Activated CD4-positive, alpha-beta T cell treated with anti-CD3 and anti-CD28 coated beads for 24 hours (primary cell): ENCODE measurements around the gene ERN1.

Experiments
- DNase-seq, 2 donors: peaks; one replicate each; pipeline ENCODE4 v3.0.0-alpha.2; 2020; ENCODE audit warnings: low read depth in 2 of 2

Gene ERN1

GRCh38 chr17:64084940-64085649, 44.8 kb downstream of the ERN1 start:
- DNase-seq = no peak

GRCh38 chr17:64084086-64084939, 45.6 kb downstream of the ERN1 start:
- no peak for DNase-seq

- DNase-seq = no peak
Measured at GRCh38 chr17:64083563-64084085, 46.3 kb downstream of the ERN1 start.

- DNase-seq = no peak
Measured at GRCh38 chr17:64083093-64083492, 46.9 kb downstream of the ERN1 start.

GRCh38 chr17:64081802-64082799, 47.8 kb downstream of the ERN1 start:
- no peak for DNase-seq

- DNase-seq = no peak
Measured at GRCh38 chr17:64080174-64080618, 49.7 kb downstream of the ERN1 start.

- DNase-seq = no peak
Measured at GRCh38 chr17:64077379-64077778, 52.6 kb downstream of the ERN1 start.

GRCh38 chr17:64075913-64076312, 54.0 kb downstream of the ERN1 start:
- DNase-seq = no peak

- no peak for DNase-seq
Measured at GRCh38 chr17:64074704-64075426, 55.1 kb downstream of the ERN1 start.

GRCh38 chr17:64073771-64074703, 55.9 kb downstream of the ERN1 start:
- no peak for DNase-seq

- no peak for DNase-seq
Measured at GRCh38 chr17:64071111-64071510, 58.8 kb downstream of the ERN1 start.

GRCh38 chr17:64070213-64070612, 59.7 kb downstream of the ERN1 start:
- DNase-seq = no peak

- DNase-seq = no peak
Measured at GRCh38 chr17:64069143-64069542, 60.8 kb downstream of the ERN1 start.

GRCh38 chr17:64067657-64068056, 62.3 kb downstream of the ERN1 start:
- DNase-seq = no peak

GRCh38 chr17:64066716-64067115, 63.2 kb downstream of the ERN1 start:
- no peak for DNase-seq

- no peak for DNase-seq
Measured at GRCh38 chr17:64065161-64065560, 64.8 kb downstream of the ERN1 start.

- no peak for DNase-seq
Measured at GRCh38 chr17:64064331-64064730, 65.6 kb downstream of the ERN1 start.

- DNase-seq = peak; percentile 31 to 34
Measured at GRCh38 chr17:64063766-64064224, 66.1 kb downstream of the ERN1 start.

- no peak for DNase-seq
Measured at GRCh38 chr17:64063088-64063487, 66.9 kb downstream of the ERN1 start.
